ENCODE results near the gene OR1C1. TPM values are rescaled to one million over a fixed set of nuclear protein-coding genes. Genes with fewer than 3 reads are reported as not detected.
"Not testable (repeated sequence)": the region's sequence is repeated elsewhere in the genome, so short reads cannot be mapped to it uniquely, and the experiment has no call there.

The OR1C1 gene
- total RNA-seq, 1 donor = not detected

DNA sequence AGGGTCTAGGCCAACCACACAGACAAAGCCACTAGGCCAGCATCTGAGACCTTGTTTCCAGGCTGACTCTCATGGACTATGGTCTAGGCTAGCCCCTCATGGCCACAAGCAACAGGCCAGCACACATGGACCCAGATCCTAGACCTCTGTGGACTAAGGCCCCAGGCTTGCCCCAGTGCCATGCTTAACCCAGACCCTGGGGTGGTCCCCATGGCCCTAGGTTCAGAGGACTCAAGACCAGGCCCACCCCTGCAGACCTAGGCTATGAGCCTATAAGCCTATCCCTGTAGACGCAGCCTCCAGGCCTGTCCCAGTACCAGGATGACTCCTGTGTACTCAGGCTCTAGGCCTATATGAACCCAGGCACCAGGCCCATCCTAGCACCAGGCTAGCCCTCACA lies 10.5 kb downstream of the OR1C1 start:
- no peak for DNase-seq (ENCODE audit: insufficient read length, low spot score, missing footprints)
- Histone ChIP-seq H3K4me1 (ENCODE audit: insufficient read depth, low read length) (no peaks in the 10 kb centered on the region), H3K27ac (ENCODE audit: low read depth, low read length) (no peak overlapping the region), H4K20me1 (ENCODE audit: insufficient read depth, low read length) (no peaks in the 10 kb centered on the region), H3K9me3 (ENCODE audit: low read depth, low read length) (peaks cover 11% of the 10 kb centered on the region), H3K79me2 (ENCODE audit: insufficient read depth, low read length) (no peaks in the 10 kb centered on the region), H3K4me2 (ENCODE audit: insufficient read depth, low read length) (no peak overlapping the region), H3K4me3 (ENCODE audit: insufficient read depth, low read length) (no peak overlapping the region), H2AFZ (ENCODE audit: low read length) (no peak overlapping the region), H3K27me3 (ENCODE audit: insufficient read depth, low read length) (no peaks in the 10 kb centered on the region), H3K36me3 (ENCODE audit: insufficient read depth, low read length) (no peaks in the 10 kb centered on the region)
- TF ChIP-seq CTCF (IDR thresholded peaks at IDR 0.05; ENCODE audit: extremely low read depth, low read depth, low read length) = no peak

GRCh38 chr1:247748041-247748440 lies 12.3 kb downstream of the OR1C1 start, which contains the start of gene OR14A2:
OR14A2 (minus strand) TSS chr1:247748141.
- H3K4me2 ChIP-seq (ENCODE audit: insufficient read depth, low read length) = no peak within 1 kb of the TSS
- no peak within 1 kb of the TSS for H3K4me3 ChIP-seq (ENCODE audit: insufficient read depth, low read length)
- no peak within 1 kb of the TSS for H3K27ac ChIP-seq (ENCODE audit: low read depth, low read length)
- DNase-seq (ENCODE audit: insufficient read length, low spot score, missing footprints) = no peak
- no peaks in the 10 kb centered on the region for H3K36me3 ChIP-seq (ENCODE audit: insufficient read depth, low read length)
- no peaks in the 10 kb centered on the region for H3K4me1 ChIP-seq (ENCODE audit: insufficient read depth, low read length)
- no peak within 1 kb of the TSS for H2AFZ ChIP-seq (ENCODE audit: low read length)
- H3K27me3 ChIP-seq (ENCODE audit: insufficient read depth, low read length) = no peaks in the 10 kb centered on the region
- H3K9me3 ChIP-seq (ENCODE audit: low read depth, low read length) = peaks cover 11% of the 10 kb centered on the region
- no peaks in the 10 kb centered on the region for H4K20me1 ChIP-seq (ENCODE audit: insufficient read depth, low read length)
- H3K79me2 ChIP-seq (ENCODE audit: insufficient read depth, low read length) = no peaks in the 10 kb centered on the region
- no peak for TF ChIP-seq CTCF (IDR thresholded peaks at IDR 0.05; ENCODE audit: extremely low read depth, low read depth, low read length)

DNA sequence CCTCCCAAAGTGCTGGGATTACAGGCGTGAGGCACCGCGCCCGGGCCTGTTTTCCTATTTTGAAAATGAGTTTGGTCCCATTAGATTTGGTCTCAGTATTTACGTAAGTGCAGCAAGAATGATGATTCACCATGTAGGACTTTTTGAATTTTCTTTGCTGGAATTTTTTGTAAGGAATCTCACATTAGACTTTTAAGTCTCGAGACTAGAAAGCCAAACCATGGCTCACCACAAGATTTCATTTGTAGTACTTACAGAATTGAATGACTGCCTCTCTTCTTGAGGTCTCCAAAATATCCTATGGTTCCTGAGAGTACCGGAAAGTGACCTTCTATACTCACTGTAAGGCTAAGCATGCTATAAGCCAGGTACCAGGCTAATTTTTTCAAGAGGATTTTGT lies 12.7 kb downstream of the OR1C1 start:
- Histone ChIP-seq H3K4me1 (ENCODE audit: insufficient read depth, low read length) (no peaks in the 10 kb centered on the region), H4K20me1 (ENCODE audit: insufficient read depth, low read length) (no peaks in the 10 kb centered on the region), H3K79me2 (ENCODE audit: insufficient read depth, low read length) (no peaks in the 10 kb centered on the region), H3K4me2 (ENCODE audit: insufficient read depth, low read length) (no peak overlapping the region), H3K27ac (ENCODE audit: low read depth, low read length) (no peak overlapping the region), H3K27me3 (ENCODE audit: insufficient read depth, low read length) (no peaks in the 10 kb centered on the region), H3K36me3 (ENCODE audit: insufficient read depth, low read length) (no peaks in the 10 kb centered on the region), H2AFZ (ENCODE audit: low read length) (no peak overlapping the region), H3K9me3 (ENCODE audit: low read depth, low read length) (peaks cover 11% of the 10 kb centered on the region), H3K4me3 (ENCODE audit: insufficient read depth, low read length) (no peak overlapping the region)
- TF ChIP-seq CTCF (IDR thresholded peaks at IDR 0.05; ENCODE audit: extremely low read depth, low read depth, low read length) = no peak
- DNase-seq (ENCODE audit: insufficient read length, low spot score, missing footprints) = no peak

GRCh38 chr1:247746391-247746935 lies 13.9 kb downstream of the OR1C1 start:
- H3K27me3 ChIP-seq (ENCODE audit: insufficient read depth, low read length) = no peaks in the 10 kb centered on the region
- no peak overlapping the region for H3K27ac ChIP-seq (ENCODE audit: low read depth, low read length)
- H3K4me1 ChIP-seq (ENCODE audit: insufficient read depth, low read length) = no peaks in the 10 kb centered on the region
- H3K4me2 ChIP-seq (ENCODE audit: insufficient read depth, low read length) = no peak overlapping the region
- TF ChIP-seq CTCF (IDR thresholded peaks at IDR 0.05; ENCODE audit: extremely low read depth, low read depth, low read length) = no peak
- H3K4me3 ChIP-seq (ENCODE audit: insufficient read depth, low read length) = no peak overlapping the region
- no peak overlapping the region for H2AFZ ChIP-seq (ENCODE audit: low read length)
- no peaks in the 10 kb centered on the region for H3K79me2 ChIP-seq (ENCODE audit: insufficient read depth, low read length)
- no peaks in the 10 kb centered on the region for H3K36me3 ChIP-seq (ENCODE audit: insufficient read depth, low read length)
- H4K20me1 ChIP-seq (ENCODE audit: insufficient read depth, low read length) = no peaks in the 10 kb centered on the region
- no peak for DNase-seq (ENCODE audit: insufficient read length, low spot score, missing footprints)
- peaks cover 13% of the 10 kb centered on the region for H3K9me3 ChIP-seq (ENCODE audit: low read depth, low read length)

DNA sequence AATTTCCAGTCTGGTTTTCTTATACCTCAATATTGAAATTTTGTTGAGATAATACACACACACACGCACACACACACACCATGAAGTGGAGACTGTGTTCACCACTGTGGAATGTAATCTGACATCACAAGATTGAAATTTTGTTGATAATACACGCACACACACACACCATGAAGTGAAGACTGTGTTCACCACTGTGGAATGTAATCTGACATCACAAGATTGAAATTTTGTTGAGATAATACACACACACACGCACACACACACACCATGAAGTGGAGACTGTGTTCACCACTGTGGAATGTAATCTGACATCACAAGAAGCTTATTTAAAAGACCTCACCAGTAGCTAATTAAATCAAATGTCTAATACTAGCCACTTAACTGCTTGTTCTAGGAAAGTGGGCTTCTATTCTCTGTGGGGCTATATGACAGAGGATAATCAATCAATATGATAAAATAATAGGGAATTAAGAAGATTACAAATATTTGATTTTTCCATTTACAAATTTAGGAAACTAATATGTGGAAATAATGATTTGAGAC lies 18.1 kb downstream of the OR1C1 start:
- not testable (repeated sequence) for H3K4me2 ChIP-seq (ENCODE audit: insufficient read depth, low read length); H3K9me3 ChIP-seq (ENCODE audit: low read depth, low read length); H3K27me3 ChIP-seq (ENCODE audit: insufficient read depth, low read length); H2AFZ ChIP-seq (ENCODE audit: low read length); DNase-seq (ENCODE audit: insufficient read length, low spot score, missing footprints); H3K27ac ChIP-seq (ENCODE audit: low read depth, low read length); H3K36me3 ChIP-seq (ENCODE audit: insufficient read depth, low read length); H3K79me2 ChIP-seq (ENCODE audit: insufficient read depth, low read length); H4K20me1 ChIP-seq (ENCODE audit: insufficient read depth, low read length); H3K4me3 ChIP-seq (ENCODE audit: insufficient read depth, low read length); H3K4me1 ChIP-seq (ENCODE audit: insufficient read depth, low read length)

All from osteoblast (primary cell).